Upper lobe of left lung (tissue), 4 donors: ENCODE results near the gene DMC1.

Source experiments
- POLR2A ChIP-seq, 4 donors: fragments of 450-650 bp; IDR thresholded peaks; one replicate each; pipeline ENCODE4 v1.5.1; 2016 to 2017; ENCODE audit warnings: antibody characterized with exemption in 4 of 4, mild to moderate bottlenecking in 2 of 4
- POLR2AphosphoS5 ChIP-seq, 2 donors: sonication (generic); formaldehyde crosslinking; IDR thresholded peaks; one replicate each; pipeline ENCODE4 v1.5.1; 2017; ENCODE audit warnings: antibody characterized with exemption in 2 of 2

DNA sequence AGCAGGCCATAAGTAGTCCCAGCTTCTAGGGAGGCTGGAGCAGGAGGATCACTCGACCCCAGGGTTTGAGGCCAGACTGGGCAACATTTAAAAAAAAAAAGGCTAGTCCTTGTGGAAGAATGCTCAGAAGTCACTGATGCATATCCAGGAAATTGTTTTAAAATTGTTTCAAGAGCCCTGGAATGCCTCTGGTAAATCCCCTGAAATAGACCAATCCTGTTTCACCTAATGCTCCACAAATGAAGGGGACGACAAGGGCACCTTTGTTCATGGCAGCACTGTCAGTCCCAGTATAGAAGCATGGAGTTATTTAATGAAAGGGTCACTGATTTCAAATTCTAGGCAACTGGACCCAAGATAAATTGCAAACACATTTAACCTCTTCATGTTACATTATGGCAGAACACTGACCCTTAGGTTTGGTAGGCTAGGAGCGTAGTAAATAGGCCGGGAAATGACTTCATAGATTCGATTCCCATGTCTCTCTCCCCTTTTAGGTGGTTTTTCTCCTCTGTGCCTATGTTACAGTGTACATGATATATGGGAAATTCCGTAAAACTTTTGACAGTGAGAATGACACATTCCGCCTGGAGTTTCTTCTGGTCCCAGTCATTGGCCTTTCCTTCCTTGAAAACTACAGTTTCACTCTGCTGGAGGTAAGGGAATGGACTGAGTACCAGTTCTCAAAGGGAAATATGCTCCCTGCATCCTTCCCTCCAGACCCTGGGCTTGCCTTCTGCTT lies 90.7 kb downstream of the DMC1 start:
- no peak for TF ChIP-seq POLR2A (IDR thresholded peaks at IDR 0.05)
- TF ChIP-seq POLR2AphosphoS5 (IDR thresholded peaks at IDR 0.05), result no peak
